Muscle of leg (tissue), 11 donors: ENCODE results near the gene HSPBAP1. TPM values are rescaled to one million over a fixed set of nuclear protein-coding genes. Genes with fewer than 3 reads are reported as not detected.

Experiments used
- DNase-seq: peaks from one replicate; pipeline ENCODE4 v3.0.0; 2013
- H3K27ac ChIP-seq: one replicate; pipeline ENCODE4 v1.5.1; 2013; ENCODE audit warnings: mild to moderate bottlenecking, low read length, control low read depth
- H3K27me3 ChIP-seq: one replicate; pipeline ENCODE4 v1.6.1; 2013; ENCODE audit warnings: low read length; ENCODE audit not compliant: control insufficient read depth, insufficient read depth
- H3K36me3 ChIP-seq: one replicate; pipeline ENCODE4 v1.6.1; 2013; ENCODE audit warnings: low read length; ENCODE audit not compliant: control insufficient read depth, insufficient read depth
- H3K4me1 ChIP-seq: one replicate; pipeline ENCODE4 v1.6.1; 2013; ENCODE audit warnings: low read length; ENCODE audit not compliant: control insufficient read depth, insufficient read depth
- H3K4me3 ChIP-seq: one replicate; pipeline ENCODE4 v1.5.1; 2013; ENCODE audit warnings: low read length, control low read depth
- H3K9me3 ChIP-seq: replicated peaks from 2 replicates; pipeline ENCODE4 v1.6.1; 2013; ENCODE audit warnings: low read depth, low read length; ENCODE audit not compliant: control insufficient read depth
- WGBS: methylation state at CpG from one replicate; pipeline ENCODE4 v1.1.5; 2013; ENCODE audit warnings: missing lambda C conversion rate; ENCODE audit not compliant: insufficient coverage; 5-methylcytosine and 5-hydroxymethylcytosine counted together
- polyA plus RNA-seq, 8 donors: library from polyadenylated mRNA; unstranded; fragments of 120-200 nt; gene quantifications; one replicate each; pipeline versions ENCODE4 v1.2.1 to v1.2.3, GENCODE V29; 2013; ENCODE audit warnings: inconsistent platforms in 1 of 8, low replicate concordance in 1 of 8; ENCODE audit not compliant: insufficient read length in 8 of 8, insufficient read depth in 1 of 8
- total RNA-seq: library from RNA; stranded (reverse); fragments of 120-200 nt; gene quantifications from one replicate; pipeline ENCODE4 v1.2.4, GENCODE V29; 2013

HSPBAP1 gene
- total and polyA plus RNA-seq, 9 donors: 4.5 to 8.2 (median 5.7) TPM

DNA sequence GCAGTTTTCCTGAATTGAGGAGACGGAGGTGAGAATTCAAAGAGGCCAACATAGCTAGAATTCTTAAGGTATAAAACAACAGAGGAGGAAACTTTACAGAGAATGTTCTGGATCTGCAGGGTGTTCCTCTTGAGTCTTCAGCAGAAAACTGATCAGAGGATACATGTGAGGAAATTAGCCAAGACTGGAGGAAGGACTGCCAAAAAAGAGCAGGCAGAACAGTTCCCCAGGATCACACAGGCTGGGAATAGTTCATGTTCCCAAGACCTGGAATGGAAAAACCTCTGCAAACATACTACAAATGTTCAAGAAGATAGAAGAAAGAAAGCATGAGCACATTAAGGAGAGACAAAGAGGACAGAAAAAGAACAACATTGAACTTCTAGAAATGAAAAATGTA, 8.7 kb upstream of the HSPBAP1 start:
- H3K4me1 ChIP-seq: no peaks in the 10 kb centered on the region

DNA sequence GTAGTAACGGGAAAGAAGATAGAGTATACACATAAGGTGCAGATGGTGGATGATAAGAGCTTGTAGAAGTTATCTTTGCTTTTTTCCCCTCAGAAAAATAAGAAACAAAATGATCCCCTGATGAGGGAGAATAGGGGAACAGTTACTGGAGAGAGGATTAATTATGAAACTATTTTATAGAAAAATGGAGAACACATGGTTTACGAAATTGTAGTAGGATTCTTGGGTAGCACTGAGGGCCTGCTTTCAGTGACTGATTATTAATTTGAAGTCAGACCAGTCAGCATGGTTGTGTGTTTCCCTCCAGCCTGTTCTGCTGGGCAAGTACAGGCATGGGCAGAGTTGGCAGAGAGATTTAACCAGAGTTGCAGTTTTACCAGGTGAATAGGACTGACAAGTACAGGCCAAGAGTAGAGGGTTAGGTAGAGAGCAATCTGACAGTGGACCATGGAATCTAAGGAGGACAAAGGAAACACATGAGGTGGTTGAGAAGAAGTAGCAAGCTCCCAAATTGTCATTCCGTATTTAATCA, 7.1 kb upstream of the HSPBAP1 start:
- no peak for DNase-seq
- H3K36me3 ChIP-seq: no peaks in the 10 kb centered on the region
- WGBS: 100% methylated on average over 2 of the region's 3 CpGs
- no peaks in the 10 kb centered on the region for H3K27me3 ChIP-seq
- H3K4me1 ChIP-seq: peaks cover 3% of the 10 kb centered on the region
- no peak overlapping the region for H3K4me3 ChIP-seq
- H3K27ac ChIP-seq: no peak overlapping the region
- no peaks in the 10 kb centered on the region for H3K9me3 ChIP-seq

More for the DNA sequence above, 8.7 kb upstream of the HSPBAP1 start:
- Histone ChIP-seq H3K4me3 (no peak overlapping the region), H3K27ac (no peak overlapping the region), H3K9me3 (no peaks in the 10 kb centered on the region), H3K36me3 (no peaks in the 10 kb centered on the region), H3K27me3 (no peaks in the 10 kb centered on the region)
- WGBS: no CpG with 5 or more reads among the region's 1 CpG
- peak; percentile 35 for DNase-seq

DNA sequence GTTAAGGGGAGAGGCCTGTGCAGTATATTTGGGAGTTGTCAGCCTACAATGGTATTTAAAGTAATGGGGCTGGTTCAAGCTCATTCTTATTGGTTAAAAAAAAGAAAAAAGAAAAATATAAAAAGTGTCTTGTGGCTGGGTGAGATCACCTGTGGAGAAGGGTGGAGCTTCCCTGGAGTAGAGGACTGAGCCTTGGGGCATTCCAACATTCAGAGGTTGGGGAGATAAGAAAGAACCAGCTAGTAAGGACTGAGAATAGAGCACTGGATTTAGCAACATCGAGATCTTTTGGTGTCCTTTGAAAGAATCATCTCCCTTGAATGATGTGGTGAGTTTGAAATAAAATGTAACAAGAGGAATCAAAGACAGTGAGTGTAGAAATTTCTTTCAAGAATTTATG, 6.4 kb upstream of the HSPBAP1 start:
- H3K4me3 ChIP-seq: no peak overlapping the region
- peaks cover 6% of the 10 kb centered on the region for H3K4me1 ChIP-seq
- no peaks in the 10 kb centered on the region for H3K36me3 ChIP-seq
- H3K27me3 ChIP-seq: no peaks in the 10 kb centered on the region
- 100% methylated on average over 1 of the region's 1 CpG for WGBS
- H3K27ac ChIP-seq: no peak overlapping the region
- DNase-seq: no peak
- H3K9me3 ChIP-seq: no peaks in the 10 kb centered on the region

DNA sequence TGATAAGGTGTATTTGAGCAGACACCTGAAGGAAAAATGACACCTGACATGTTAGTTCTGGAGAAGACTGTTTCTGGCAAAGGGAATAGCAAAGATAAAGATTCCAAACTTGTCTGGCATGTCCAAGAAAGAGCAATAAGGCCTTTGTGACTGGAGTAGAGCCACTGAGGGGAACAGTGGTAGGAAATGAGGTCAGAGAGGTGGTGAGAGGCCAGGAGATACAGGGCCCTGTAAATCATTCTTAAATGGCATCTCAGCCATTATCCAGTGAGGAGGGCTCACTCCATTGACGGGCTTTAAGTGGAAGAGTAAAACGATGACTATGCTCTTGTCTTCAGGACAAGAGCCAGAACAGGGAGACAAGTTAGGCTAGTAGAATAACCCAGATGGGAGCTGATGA, 5.7 kb upstream of the HSPBAP1 start:
- no peaks in the 10 kb centered on the region for H3K27me3 ChIP-seq
- H3K4me1 ChIP-seq: peaks cover 6% of the 10 kb centered on the region
- no peak overlapping the region for H3K4me3 ChIP-seq
- WGBS: 58% methylated on average over 2 of the region's 2 CpGs
- H3K27ac ChIP-seq: no peak overlapping the region
- H3K9me3 ChIP-seq: no peaks in the 10 kb centered on the region
- H3K36me3 ChIP-seq: no peaks in the 10 kb centered on the region
- no peak for DNase-seq

DNA sequence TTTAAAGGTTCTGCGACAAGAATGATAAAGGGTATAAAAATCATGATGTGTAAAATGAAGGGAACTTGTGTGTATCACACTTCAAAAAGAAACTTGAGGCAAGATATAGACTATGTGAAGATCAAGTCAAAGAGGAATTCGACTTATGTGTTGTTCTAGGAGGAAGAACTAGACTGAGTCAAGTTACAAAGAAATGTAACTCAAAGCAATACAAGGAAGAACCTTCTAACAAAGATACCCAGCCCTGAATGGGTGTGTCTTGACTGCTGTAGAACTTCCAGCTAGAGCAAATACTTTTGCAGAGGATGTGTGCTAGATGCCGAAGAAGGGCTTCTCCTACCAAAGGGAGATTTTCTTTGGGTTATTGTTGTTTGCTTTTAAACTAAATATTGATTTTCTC, 3.7 kb upstream of the HSPBAP1 start:
- 100% methylated on average over 1 of the region's 3 CpGs for WGBS

DNA sequence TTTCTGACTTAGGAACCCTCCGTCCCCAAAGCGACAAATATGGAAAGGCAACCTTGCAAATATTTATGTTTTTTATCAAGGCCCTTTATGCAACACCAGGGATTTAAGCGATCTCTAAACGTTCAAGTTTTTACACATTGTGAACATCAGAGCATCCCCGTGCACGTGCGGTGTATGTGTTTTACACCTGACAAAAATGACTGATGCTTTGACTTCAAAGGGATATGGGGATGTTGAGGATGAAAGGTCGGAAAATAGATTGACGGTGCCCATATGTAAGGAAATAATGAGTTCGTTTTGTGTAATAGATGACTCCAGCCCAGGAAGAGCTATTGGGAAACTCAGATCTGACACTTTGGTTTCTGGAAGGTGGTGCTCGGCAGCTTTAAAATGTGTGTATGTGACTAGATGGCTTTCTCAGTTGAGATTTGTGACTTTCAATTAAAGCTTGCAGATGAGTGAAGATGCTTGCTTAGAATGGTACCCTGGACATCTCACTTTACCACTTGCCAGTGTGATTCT, 2.1 kb upstream of the HSPBAP1 start:
- peak overlapping the region; percentile 71 for H3K4me3 ChIP-seq
- no peak for DNase-seq
- peaks cover 9% of the 10 kb centered on the region for H3K4me1 ChIP-seq
- no peaks in the 10 kb centered on the region for H3K36me3 ChIP-seq
- H3K27me3 ChIP-seq: no peaks in the 10 kb centered on the region
- peak overlapping the region; percentile 78 for H3K27ac ChIP-seq
- no peaks in the 10 kb centered on the region for H3K9me3 ChIP-seq
- WGBS: 12% methylated on average over 6 of the region's 11 CpGs

More for the DNA sequence above, 3.7 kb upstream of the HSPBAP1 start:
- Histone ChIP-seq H3K4me3 (no peak overlapping the region), H3K4me1 (peaks cover 9% of the 10 kb centered on the region), H3K36me3 (no peaks in the 10 kb centered on the region), H3K27ac (no peak overlapping the region), H3K9me3 (no peaks in the 10 kb centered on the region), H3K27me3 (no peaks in the 10 kb centered on the region)
- no peak for DNase-seq

DNA sequence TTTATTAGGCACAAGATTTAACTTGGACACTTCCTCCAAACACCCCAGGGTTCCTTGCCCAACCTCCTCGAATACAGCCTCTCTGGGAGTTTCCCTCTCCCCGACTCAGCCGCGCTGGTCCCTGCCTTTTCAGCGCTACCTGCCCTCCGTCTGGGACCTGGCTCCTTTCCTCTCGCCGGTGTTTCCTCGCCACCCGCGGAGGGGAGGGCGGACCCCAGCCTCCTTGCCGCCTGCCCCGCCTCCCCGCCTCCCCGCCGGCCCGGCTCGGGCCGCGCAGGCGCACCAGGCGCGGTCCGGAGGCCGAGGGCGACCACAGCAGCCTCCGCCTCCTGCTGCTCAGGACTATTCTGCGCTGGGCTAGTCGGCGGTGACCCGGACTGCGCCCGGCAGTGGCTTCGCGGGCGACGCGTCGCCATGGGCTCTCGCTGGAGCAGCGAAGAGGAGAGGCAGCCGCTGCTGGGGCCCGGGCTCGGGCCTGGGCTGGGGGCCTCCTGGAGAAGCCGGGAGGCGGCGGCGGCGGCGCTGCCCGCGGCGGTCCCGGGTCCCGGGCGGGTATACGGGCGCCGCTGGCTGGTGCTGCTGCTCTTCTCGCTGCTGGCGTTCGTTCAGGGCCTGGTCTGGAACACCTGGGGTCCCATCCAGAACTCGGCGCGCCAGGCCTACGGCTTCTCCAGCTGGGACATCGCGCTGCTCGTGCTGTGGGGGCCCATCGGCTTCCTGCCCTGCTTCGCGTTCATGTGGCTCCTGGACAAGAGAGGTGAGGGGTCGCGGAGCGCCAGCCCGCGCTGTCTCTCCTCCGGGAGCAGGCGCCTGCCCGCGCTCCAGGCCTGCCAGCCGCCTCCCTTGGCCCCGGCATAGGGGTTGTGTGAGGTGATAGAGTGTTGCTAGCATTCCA, 1.4 kb upstream of the HSPBAP1 start, which contains the start of gene SLC49A4:
Gene SLC49A4 (plus strand): TSS at position 291 of the 895 bp plus-strand sequence. CDS start 124 bp downstream, at position 415.
- Histone ChIP-seq H3K9me3 (no peaks in the 10 kb centered on the region), H3K36me3 (no peaks in the 10 kb centered on the region), H3K27ac (peak within 1 kb of the TSS; percentile 92), H3K4me1 (peaks cover 9% of the 10 kb centered on the region), H3K4me3 (peak within 1 kb of the TSS; percentile 71), H3K27me3 (no peaks in the 10 kb centered on the region)
- WGBS: under 1% methylated on average over 75 of the region's 84 CpGs
- peak; percentile 89 for DNase-seq

DNA sequence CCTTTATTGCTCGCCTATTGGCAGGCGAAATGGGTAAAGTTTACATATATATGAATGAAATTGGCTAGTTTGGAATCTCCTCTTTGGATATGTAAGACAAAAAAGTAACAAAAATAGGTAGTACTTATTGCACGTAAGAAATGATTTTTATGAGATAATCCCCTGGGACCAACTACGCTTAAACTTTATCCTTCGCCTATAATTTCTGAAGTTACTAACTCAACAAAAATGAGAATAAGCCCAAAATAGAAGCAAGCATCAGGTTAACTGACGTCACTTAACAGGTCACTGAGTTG, 800 bp upstream of the HSPBAP1 start:
- Histone ChIP-seq H3K27me3 (no peaks in the 10 kb centered on the region), H3K4me1 (peaks cover 9% of the 10 kb centered on the region), H3K4me3 (peak overlapping the region; percentile 71), H3K9me3 (no peaks in the 10 kb centered on the region), H3K27ac (peak overlapping the region; percentile 92), H3K36me3 (no peaks in the 10 kb centered on the region)
- no CpG with 5 or more reads among the region's 6 CpGs for WGBS
- no peak for DNase-seq

DNA sequence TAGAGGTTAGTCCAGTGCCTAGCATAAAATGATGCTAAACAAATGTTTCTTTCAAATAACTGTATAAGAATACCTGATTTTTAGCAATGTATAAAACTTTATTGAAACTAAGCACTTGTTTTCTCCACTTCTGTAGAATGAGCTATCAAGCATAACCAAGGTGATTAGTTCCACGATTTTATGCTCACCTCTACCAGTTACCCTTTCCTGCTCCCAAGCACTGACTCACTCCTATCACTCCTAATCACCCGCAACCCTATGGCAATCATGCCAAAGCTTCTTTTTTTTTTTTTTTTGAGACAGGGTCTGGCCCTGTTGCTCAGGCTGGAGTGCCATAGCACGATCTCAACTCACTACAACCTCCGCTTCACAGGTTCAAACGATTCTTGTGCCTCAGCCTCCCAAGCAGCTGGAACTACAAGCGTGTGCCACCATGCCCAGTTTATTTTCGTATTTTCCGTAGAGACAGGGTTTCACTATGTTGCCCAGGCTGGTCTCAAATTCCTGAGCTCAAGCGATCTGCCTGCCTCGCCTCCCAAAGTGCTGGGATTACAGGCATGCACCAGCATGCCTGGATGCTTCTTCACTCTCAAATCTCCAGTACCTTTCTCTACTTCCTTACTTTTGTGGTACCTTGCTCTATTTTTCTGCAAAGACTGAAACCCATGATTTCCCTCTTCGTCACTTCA, 3.9 kb downstream of the HSPBAP1 start:
- no peaks in the 10 kb centered on the region for H3K27me3 ChIP-seq
- no peaks in the 10 kb centered on the region for H3K9me3 ChIP-seq
- H3K36me3 ChIP-seq: no peaks in the 10 kb centered on the region
- no peak for DNase-seq
- H3K4me1 ChIP-seq: peaks cover 3% of the 10 kb centered on the region
- H3K4me3 ChIP-seq: no peak overlapping the region
- no peak overlapping the region for H3K27ac ChIP-seq
- 93% methylated on average over 10 of the region's 11 CpGs for WGBS

DNA sequence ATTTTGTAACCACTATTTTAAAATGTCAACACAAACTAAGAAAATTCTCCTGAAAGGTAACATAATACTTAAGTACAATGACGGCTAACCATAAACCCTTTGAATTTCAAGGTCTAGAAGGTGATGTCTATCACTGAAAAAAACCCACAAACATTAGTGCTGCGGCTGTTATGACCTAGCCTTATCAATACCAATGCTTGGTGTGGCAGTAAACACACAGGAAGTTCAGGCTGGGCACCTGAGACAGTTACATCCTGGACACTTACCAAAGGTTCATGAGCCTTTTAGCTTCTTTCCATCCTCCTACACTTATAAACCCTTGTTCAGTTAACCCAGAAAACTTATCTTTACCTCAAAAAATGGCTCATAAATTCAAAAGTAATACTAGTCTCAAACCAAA, 5.8 kb downstream of the HSPBAP1 start:
- Histone ChIP-seq H3K4me3 (no peak overlapping the region), H3K9me3 (no peaks in the 10 kb centered on the region), H3K27ac (no peak overlapping the region), H3K36me3 (no peaks in the 10 kb centered on the region), H3K4me1 (no peaks in the 10 kb centered on the region), H3K27me3 (no peaks in the 10 kb centered on the region)
- 67% methylated on average over 1 of the region's 2 CpGs for WGBS
- no peak for DNase-seq
